Measurements from ENCODE around the gene SUN3.

The SUN3 gene, protein sequence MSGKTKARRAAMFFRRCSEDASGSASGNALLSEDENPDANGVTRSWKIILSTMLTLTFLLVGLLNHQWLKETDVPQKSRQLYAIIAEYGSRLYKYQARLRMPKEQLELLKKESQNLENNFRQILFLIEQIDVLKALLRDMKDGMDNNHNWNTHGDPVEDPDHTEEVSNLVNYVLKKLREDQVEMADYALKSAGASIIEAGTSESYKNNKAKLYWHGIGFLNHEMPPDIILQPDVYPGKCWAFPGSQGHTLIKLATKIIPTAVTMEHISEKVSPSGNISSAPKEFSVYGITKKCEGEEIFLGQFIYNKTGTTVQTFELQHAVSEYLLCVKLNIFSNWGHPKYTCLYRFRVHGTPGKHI

DNA sequence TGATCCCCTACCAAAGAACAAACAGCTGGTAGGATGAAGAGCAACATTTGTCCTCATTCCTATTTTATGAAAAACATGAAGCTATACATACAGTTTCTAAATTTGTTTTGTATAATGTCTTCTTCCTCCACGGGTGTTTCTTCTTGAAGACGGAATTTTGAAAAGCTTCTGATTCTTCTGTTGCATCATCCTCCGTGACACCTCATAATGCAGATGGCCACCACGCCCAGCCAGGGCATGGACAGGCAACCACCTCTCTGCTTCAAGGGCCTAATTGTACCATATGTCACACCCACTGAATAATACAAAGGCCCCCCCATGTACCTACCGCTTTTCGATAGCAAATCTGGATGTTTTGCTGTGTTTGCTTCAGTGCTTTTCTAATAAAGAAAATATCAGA, at the start of gene SUN3:
Gene SUN3, minus strand, starts transcription at position 170 of the 400 bp plus-strand sequence. Its CDS starts 169 bp downstream, at position 1.
- no peak within 1 kb of the TSS for H3K27ac ChIP-seq
- TF ChIP-seq, protein P1, sequence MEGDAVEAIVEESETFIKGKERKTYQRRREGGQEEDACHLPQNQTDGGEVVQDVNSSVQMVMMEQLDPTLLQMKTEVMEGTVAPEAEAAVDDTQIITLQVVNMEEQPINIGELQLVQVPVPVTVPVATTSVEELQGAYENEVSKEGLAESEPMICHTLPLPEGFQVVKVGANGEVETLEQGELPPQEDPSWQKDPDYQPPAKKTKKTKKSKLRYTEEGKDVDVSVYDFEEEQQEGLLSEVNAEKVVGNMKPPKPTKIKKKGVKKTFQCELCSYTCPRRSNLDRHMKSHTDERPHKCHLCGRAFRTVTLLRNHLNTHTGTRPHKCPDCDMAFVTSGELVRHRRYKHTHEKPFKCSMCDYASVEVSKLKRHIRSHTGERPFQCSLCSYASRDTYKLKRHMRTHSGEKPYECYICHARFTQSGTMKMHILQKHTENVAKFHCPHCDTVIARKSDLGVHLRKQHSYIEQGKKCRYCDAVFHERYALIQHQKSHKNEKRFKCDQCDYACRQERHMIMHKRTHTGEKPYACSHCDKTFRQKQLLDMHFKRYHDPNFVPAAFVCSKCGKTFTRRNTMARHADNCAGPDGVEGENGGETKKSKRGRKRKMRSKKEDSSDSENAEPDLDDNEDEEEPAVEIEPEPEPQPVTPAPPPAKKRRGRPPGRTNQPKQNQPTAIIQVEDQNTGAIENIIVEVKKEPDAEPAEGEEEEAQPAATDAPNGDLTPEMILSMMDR (conservative IDR thresholded peaks at IDR 0.05): no peak

GRCh38 chr7:48078470-48078869, 49.6 kb upstream of the SUN3 start:
- TF ChIP-seq, protein P1 (conservative IDR thresholded peaks at IDR 0.05): no peak
- H3K27ac ChIP-seq: no peak overlapping the region

DNA sequence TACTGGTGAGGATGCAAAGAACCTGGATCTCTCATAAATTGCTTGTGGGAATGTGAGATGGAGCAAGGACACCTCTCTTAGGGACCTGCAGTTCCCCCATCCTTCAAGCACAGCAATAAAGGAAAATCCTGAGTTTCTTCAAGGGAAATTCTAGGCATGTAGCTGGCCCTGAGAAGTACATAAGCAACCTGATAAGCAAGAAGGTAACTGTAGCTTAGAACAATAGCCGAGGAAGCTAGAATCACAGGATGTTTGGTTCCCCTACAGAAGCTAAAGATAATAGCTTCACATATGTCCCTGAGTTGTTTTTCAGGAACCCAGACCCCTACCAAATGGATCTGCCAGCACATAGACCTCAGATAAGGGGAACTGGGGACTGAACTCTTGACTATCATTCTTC, 48.5 kb upstream of the SUN3 start:
- TF ChIP-seq, protein P1 (conservative IDR thresholded peaks at IDR 0.05): no peak
- no peak overlapping the region for H3K27ac ChIP-seq

DNA sequence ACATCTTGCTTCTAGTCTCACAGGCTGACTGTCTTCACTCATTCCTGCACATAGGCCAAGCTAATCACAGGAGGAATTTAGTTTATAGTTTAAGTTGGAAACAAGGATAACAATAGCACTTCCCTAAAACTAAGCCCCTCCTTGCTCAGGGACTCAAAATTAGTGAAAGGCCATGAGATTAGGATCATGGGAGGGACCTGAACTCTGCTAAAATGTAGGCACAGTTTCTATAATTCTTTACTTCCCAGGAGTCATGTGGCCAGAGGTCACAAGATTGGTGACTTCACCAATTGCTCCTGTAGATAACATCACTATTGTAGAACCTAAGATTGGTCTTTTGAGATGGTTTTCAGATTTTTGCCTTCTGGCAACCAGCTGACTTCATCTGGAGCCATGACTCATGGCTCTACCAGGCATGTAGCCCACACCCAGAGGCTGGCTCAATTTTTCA, 45.3 kb upstream of the SUN3 start:
- H3K27ac ChIP-seq: no peak overlapping the region
- TF ChIP-seq, protein P1 (conservative IDR thresholded peaks at IDR 0.05): no peak

DNA sequence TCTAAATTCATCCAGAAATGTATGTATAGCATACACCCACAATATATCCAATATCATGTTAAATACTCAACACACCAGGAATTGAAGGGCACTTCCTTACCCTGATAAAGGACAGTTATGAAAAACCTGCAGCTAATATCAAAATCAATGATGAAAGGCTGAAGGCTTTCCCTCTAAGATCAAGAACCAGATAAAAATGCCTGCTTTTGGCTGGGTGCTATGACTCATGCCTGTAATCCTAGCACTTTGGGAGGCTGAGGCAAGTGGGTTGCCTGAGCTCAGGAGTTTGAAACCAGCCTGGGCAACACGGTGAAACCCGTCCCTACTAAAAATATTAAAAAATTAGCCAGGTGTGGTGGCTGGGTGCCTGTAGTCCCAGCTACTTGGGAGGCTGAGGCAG, 38.6 kb upstream of the SUN3 start:
- TF ChIP-seq, protein P1 (conservative IDR thresholded peaks at IDR 0.05): no peak
- H3K27ac ChIP-seq: no peak overlapping the region

DNA sequence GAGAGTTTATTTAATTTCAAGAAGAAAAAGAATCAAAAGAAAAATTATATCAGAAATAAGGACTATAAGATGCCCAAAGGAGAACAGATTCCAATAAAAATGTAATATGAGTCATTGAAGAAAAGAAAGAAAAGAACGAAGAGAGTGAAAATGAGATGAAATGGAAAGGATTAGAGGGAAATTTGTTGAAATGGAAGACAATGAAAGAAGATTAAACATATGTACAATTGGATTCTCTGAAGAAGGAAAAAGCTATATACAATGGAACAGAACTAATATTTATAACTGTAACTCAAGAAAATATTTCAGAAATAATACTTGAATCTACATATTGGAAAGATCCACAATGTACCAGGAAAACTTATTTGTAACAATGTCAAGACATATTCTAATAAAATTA, 35.1 kb upstream of the SUN3 start:
- H3K27ac ChIP-seq: no peak overlapping the region
- TF ChIP-seq, protein P1 (conservative IDR thresholded peaks at IDR 0.05): no peak

- TF ChIP-seq, protein P1 (conservative IDR thresholded peaks at IDR 0.05): no peak
These were observed 30.8 kb upstream of the SUN3 start for GRCh38 chr7:48059706-48060105.

More at GRCh38 chr7:48059706-48060105, 30.8 kb upstream of the SUN3 start:
- H3K27ac ChIP-seq: no peak overlapping the region

All from VCaP (cell line).